Panc1 (cell line): ENCODE results near the gene TMEM40. TPM values are rescaled to one million over a fixed set of nuclear protein-coding genes. Genes with fewer than 3 reads are reported as not detected.

Source experiments
- ATAC-seq: fragments of 200-7000 bp; cut with Tn5 transposase; 2 replicates; pipeline ENCODE4 v1.9.1; 2020; ENCODE audit warnings: mild to moderate bottlenecking, moderate library complexity
- BruUV-seq: library from RNA; stranded (reverse); fragments of 400-500 nt; replicated peaks from 2 replicates; lab custom pipeline; 2021; lab: Mats Ljungman, UMichigan
- CTCF ChIA-PET: fragments of 300-600 bp; sonication (Branson Sonifier 250); formaldehyde crosslinking; loops from one replicate; lab custom pipeline; 2022; ENCODE audit warnings: antibody characterized with exemption; lab: Charles Lee
- POLR2A ChIA-PET: fragments of 300-600 bp; sonication (Branson Sonifier 250); formaldehyde crosslinking; loops from one replicate; lab custom pipeline; 2022; ENCODE audit warnings: antibody characterized with exemption; lab: Charles Lee
- DNase-seq: peaks from one replicate; pipeline ENCODE4 v3.0.0-alpha.2; 2010; ENCODE audit warnings: low read depth, low spot score
- H3K27ac ChIP-seq: 2 replicates; pipeline ENCODE4 v1.5.1; 2011; ENCODE audit warnings: mild to moderate bottlenecking, low read length, inconsistent platforms
- H3K27me3 ChIP-seq: fragments of 200-500 bp; sonication (Bioruptor generic); 2 replicates; pipeline ENCODE4 v1.6.0; 2014; ENCODE audit warnings: low read length, inconsistent platforms; ENCODE audit not compliant: control insufficient read depth, insufficient read depth
- H3K36me3 ChIP-seq: fragments of 200-500 bp; sonication (Bioruptor generic); 2 replicates; pipeline ENCODE4 v1.5.1; 2014; ENCODE audit warnings: inconsistent platforms, mild to moderate bottlenecking, low read length, moderate library complexity; ENCODE audit not compliant: control insufficient read depth, insufficient read depth
- H3K4me1 ChIP-seq: 2 replicates; pipeline ENCODE4 v1.5.1; 2011; ENCODE audit warnings: inconsistent platforms, mild to moderate bottlenecking, low read length, moderate library complexity; ENCODE audit not compliant: control insufficient read depth, insufficient read depth
- H3K4me3 ChIP-seq, 2 experiments: 2 replicates each; pipeline ENCODE4 v1.5.1; 2011 to 2012; ENCODE audit warnings: low read depth in 2 of 2, low read length in 2 of 2, mild to moderate bottlenecking in 2 of 2, inconsistent platforms in 1 of 2, moderate library complexity in 1 of 2
- H3K9me3 ChIP-seq: fragments of 200-500 bp; sonication (Bioruptor generic); 2 replicates; pipeline ENCODE4 v1.5.1; 2014; ENCODE audit warnings: low read depth, mild to moderate bottlenecking, inconsistent platforms, low read length, moderate library complexity; ENCODE audit not compliant: control insufficient read depth, insufficient read depth
- POLR2AphosphoS5 ChIP-seq: IDR thresholded peaks from 2 replicates; pipeline ENCODE4 v1.6.1; 2012; ENCODE audit warnings: mild to moderate bottlenecking, low read depth, low read length, moderate library complexity
- REST ChIP-seq, 2 experiments: IDR thresholded peaks; 2 replicates each; pipeline ENCODE4 v1.6.1; 2011 to 2012; ENCODE audit warnings: low read depth in 2 of 2, control low read depth in 1 of 2, low read length in 1 of 2, mild to moderate bottlenecking in 1 of 2, moderate library complexity in 1 of 2; ENCODE audit not compliant: insufficient read depth in 1 of 2
- SIN3A ChIP-seq: IDR thresholded peaks from 2 replicates; pipeline ENCODE4 v1.6.1; 2012; ENCODE audit warnings: low read depth, mild to moderate bottlenecking, low read length, moderate library complexity, borderline replicate concordance; ENCODE audit not compliant: insufficient read depth
- TCF7L2 ChIP-seq: IDR thresholded peaks from 2 replicates; pipeline ENCODE4 v1.6.1; 2011; ENCODE audit warnings: mild to moderate bottlenecking, low read depth, low read length, inconsistent platforms
- in situ Hi-C: cut with HindIII; loops from 2 replicates; pipeline ENCODE4 v1.10.0; 2016; ENCODE audit warnings: low sequenced_read_pairs, low pct_unique_long_range_greater_than_20kb
- intact Hi-C: fragments of 100-400 bp; cut with micrococcal nuclease; formaldehyde crosslinking; loops from one replicate; pipeline ENCODE4 v1.10.0; 2022; ENCODE audit not compliant: unreplicated experiment
- total RNA-seq: library from RNA; stranded (reverse); gene quantifications from one replicate; pipeline ENCODE4 v1.2.1, GENCODE V29; 2021; ENCODE audit not compliant: unreplicated experiment
- TF ChIP-seq, protein P1 (sequence below): fragments of 450-650 bp; IDR thresholded peaks from 2 replicates; pipeline ENCODE4 v1.5.1; 2017; ENCODE audit warnings: mild to moderate bottlenecking

TMEM40 gene
- total RNA-seq, 1 experiment from 2014 or later: 1.3 TPM

DNA sequence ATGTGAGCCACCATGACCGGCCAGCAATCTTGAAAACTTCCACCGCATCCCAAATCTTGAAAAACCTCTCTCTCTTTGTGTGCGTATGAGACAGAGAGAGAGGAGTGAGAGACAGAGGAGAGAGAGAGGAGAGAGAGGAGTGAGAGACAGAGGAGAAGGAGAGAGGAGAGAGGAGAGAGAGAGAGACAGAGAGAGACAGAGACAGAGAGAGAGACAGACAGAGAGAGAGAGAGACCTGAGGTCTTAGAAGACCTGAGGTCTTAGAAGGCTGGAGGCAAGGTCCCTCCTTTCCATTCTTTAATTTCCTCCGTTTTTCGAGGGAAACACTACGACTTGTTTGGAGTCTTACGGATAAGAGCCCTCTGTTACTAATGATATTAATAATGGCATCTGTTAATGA, 39.5 kb downstream of the TMEM40 start:
- peak overlapping the region; percentile 42 to 70 for H3K4me3 ChIP-seq
- no peaks in the 10 kb centered on the region for H3K27me3 ChIP-seq
- in situ Hi-C loops (no loop called here), intact Hi-C loops (no loop called here)
- no peak overlapping the region for H3K27ac ChIP-seq
- POLR2A ChIA-PET: interaction anchor here (0.6 kb wide), 1 partner anchor 1655 kb away, joined by 3 read pairs; no protein-coding TSS in a partner anchor
- H3K9me3 ChIP-seq: no peaks in the 10 kb centered on the region
- DNase-seq (no peak), ATAC-seq (peak; percentile 64)
- no TSS peak for BruUV-seq
- no peaks in the 10 kb centered on the region for H3K36me3 ChIP-seq
- CTCF ChIA-PET: interaction anchor here (0.6 to 0.7 kb wide), 2 partner anchors 59 to 73 kb away, joined by 3 to 6 read pairs; no protein-coding TSS in a partner anchor
- H3K4me1 ChIP-seq: no peaks in the 10 kb centered on the region; the same call in 1 of the 2 replicates
- TF ChIP-seq POLR2AphosphoS5 (no peak), TCF7L2 (no peak), SIN3A (no peak), REST (IDR thresholded peaks at IDR 0.05; ENCODE audit: insufficient read depth in 1 of 2, low read depth in 2 of 2, low read length in 1 of 2) (no peak)
- TF ChIP-seq, protein P1, sequence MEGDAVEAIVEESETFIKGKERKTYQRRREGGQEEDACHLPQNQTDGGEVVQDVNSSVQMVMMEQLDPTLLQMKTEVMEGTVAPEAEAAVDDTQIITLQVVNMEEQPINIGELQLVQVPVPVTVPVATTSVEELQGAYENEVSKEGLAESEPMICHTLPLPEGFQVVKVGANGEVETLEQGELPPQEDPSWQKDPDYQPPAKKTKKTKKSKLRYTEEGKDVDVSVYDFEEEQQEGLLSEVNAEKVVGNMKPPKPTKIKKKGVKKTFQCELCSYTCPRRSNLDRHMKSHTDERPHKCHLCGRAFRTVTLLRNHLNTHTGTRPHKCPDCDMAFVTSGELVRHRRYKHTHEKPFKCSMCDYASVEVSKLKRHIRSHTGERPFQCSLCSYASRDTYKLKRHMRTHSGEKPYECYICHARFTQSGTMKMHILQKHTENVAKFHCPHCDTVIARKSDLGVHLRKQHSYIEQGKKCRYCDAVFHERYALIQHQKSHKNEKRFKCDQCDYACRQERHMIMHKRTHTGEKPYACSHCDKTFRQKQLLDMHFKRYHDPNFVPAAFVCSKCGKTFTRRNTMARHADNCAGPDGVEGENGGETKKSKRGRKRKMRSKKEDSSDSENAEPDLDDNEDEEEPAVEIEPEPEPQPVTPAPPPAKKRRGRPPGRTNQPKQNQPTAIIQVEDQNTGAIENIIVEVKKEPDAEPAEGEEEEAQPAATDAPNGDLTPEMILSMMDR: no peak

GRCh38 chr3:12716605-12717151, 42.4 kb downstream of the TMEM40 start:
- ChIA-PET CTCF (interaction anchor here (0.6 kb wide), 1 partner anchor 80 kb away, joined by 3 read pairs; the partner anchor contains the start of gene CAND2), POLR2A (no interaction called here)
- DNase-seq (no peak), ATAC-seq (no peak)
- intact Hi-C loops: no loop called here
- no peaks in the 10 kb centered on the region for H3K36me3 ChIP-seq
- no peak overlapping the region for H3K27ac ChIP-seq
- no peaks in the 10 kb centered on the region; the same call in 1 of the 2 replicates for H3K4me1 ChIP-seq
- BruUV-seq: no TSS peak
- in situ Hi-C loops: no loop called here
- TF ChIP-seq REST (IDR thresholded peaks at IDR 0.05; ENCODE audit: insufficient read depth in 1 of 2, low read depth in 2 of 2, low read length in 1 of 2) (no peak), POLR2AphosphoS5 (no peak), SIN3A (no peak), TCF7L2 (no peak)
- TF ChIP-seq, protein P1: no peak
- no peaks in the 10 kb centered on the region for H3K9me3 ChIP-seq
- H3K4me3 ChIP-seq: no peak overlapping the region
- no peaks in the 10 kb centered on the region for H3K27me3 ChIP-seq
